ENCODE results near the gene CENPH. TPM values are rescaled to one million over a fixed set of nuclear protein-coding genes. Genes with fewer than 3 reads are reported as not detected.

The CENPH gene
- total RNA-seq, 1 experiment from 2014 or later: 50.4 TPM

- DNase-seq (ENCODE audit: low read depth): no peak
Measured at GRCh38 chr5:69245031-69245430, 55.6 kb downstream of the CENPH start.

DNA sequence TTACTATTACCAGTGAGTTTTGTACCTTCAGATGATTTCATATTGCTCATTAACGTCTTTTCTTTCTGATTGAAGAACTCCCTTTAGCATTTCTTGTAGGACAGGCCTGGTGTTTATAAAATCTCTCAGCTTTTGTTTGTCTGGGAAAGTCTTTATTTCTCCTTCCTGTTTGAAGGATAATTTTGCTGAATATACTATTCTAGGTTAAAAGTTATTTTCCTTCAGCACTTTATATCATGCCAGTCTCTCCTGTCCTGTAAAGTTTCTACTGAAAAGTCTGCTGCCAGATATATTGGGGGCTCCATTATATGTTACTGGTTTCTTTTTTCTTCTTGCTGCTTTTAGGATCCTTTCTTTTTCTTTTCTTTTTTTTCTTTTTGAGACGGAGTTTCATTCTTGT is 58.6 kb downstream of the CENPH start:
- DNase-seq (ENCODE audit: low read depth): no peak

- no peak for DNase-seq (ENCODE audit: low read depth)
Measured at GRCh38 chr5:69250593-69250992, 61.2 kb downstream of the CENPH start.

GRCh38 chr5:69252437-69252836 is 63.1 kb downstream of the CENPH start:
- no peak for DNase-seq (ENCODE audit: low read depth)

DNA sequence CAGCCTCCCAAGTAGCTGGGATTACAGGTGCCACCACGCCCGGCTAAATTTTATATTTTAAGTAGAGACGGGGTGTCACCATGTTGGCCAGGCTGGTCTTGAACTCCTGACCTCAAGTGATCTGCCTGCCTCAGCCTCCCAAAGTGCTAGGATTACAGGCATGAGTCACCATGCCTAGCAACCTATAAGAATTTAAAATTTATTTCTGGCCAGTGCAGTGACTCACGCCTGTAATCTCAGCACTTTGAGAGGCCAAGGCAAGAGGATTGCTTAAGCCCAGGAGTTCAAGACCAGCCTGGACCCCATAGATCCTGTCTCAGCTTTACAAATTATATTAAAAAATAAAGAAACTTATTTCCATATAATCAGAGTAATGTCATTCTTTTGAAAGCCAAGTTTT is 66.6 kb downstream of the CENPH start:
- DNase-seq (ENCODE audit: low read depth): peak; percentile 59

- DNase-seq (ENCODE audit: low read depth): no peak
Measured at GRCh38 chr5:69257577-69257976, 68.2 kb downstream of the CENPH start.

Small RNAs within 50 kb of the gene (small RNA-seq; reads per million reads assigned to genes)
- gene SNORA50D: not detected

Other genes with a start within 250 kb of the CENPH start
- gene SLC30A5, start 95.6 kb upstream of the CENPH start, total RNA-seq (2014; rRNA removed; shearing (Covaris generic)): 80.3 and 85.9 TPM in 2 replicates
- gene CCNB1, start 22.4 kb upstream of the CENPH start, total RNA-seq (2014; rRNA removed; shearing (Covaris generic)): 452 and 478 TPM in 2 replicates
- 55.3 and 83.2 TPM in 2 replicates for gene CDK7, start 45.3 kb downstream of the CENPH start, total RNA-seq (2014; rRNA removed; shearing (Covaris generic))
- 1.7 and 2.1 TPM in 2 replicates for gene CCDC125, start 143.2 kb downstream of the CENPH start, total RNA-seq (2014; rRNA removed; shearing (Covaris generic))
- gene AK6, start 179.9 kb downstream of the CENPH start, total RNA-seq (2014; rRNA removed; shearing (Covaris generic)): 56.3 and 56.6 TPM in 2 replicates
- gene TAF9, start 179.9 kb downstream of the CENPH start, total RNA-seq (2014; rRNA removed; shearing (Covaris generic)): 144 and 189 TPM in 2 replicates
- gene RAD17, start 180.2 kb downstream of the CENPH start, total RNA-seq (2014; rRNA removed; shearing (Covaris generic)): 17.9 and 19.8 TPM in 2 replicates
- gene MARVELD2, start 225.5 kb downstream of the CENPH start, total RNA-seq (2014; rRNA removed; shearing (Covaris generic)): 0.17 and 0.23 TPM in 2 replicates